GM18505 (cell line): ENCODE results near the gene TADA2B.
A peak's percentile ranks its signal among the peaks of the same experiment; 100 is the strongest.
"Not testable (repeated sequence)": the region's sequence is repeated elsewhere in the genome, so short reads cannot be mapped to it uniquely, and the experiment has no call there.

Experiments used
- ATAC-seq: cut with Tn5 transposase; IDR thresholded peaks from one replicate; pipeline ENCODE4 v1.9.1; 2021; ENCODE audit not compliant: unreplicated experiment
- POLR2A ChIP-seq: IDR thresholded peaks from 4 replicates; pipeline ENCODE4 v1.6.1; 2011; ENCODE audit warnings: borderline replicate concordance; ENCODE audit not compliant: insufficient read depth, insufficient read length; ENCODE audit errors: extremely low read depth

Gene TADA2B

DNA sequence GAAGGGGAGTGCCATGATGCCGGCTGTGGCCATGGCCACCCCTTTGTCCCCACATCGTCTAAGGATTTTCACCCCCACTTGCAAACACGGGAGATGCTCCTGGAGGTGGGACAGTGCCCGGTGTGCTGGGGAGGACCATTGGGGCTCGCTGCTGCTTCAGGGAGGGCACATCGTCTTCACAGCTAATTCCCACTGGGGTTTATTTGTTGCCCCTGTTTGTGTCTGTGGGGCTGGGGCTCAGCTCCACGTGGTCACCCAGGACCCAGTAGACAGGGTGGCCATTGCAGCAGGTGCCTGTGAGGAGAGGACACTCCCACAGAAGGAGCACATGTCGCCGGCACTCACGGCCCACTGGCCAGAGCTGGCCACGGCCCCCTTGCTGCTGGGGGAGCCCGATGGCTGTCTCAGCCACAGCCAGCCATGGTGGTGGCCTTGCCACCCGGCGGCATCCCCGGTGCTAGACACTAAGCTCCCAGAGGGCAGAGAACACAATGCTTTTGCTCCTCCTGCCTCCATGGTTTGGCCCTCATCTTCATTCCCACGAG is 52.5 kb downstream of the TADA2B start:
- no peak for TF ChIP-seq POLR2A
- ATAC-seq, result no peak

DNA sequence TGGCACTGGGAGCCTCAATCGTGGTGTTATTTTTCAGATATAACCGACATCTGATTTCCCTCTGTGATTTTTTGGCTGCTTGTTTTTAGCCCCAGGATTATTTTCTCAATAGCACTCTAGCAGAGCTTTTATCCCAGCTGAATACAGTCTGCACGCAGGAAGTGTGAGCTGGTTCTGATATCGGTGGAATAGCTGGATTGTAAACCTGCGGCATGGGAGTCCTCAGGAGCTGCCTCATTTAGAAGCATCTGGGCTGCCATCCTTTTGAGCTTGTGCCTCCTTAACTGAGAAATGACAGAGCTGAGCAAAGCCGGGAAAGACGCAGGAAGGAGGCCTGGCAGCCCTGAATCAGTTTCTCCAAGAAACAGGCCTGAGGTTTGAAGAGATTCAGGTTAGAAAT is 53.1 kb downstream of the TADA2B start:
- TF ChIP-seq POLR2A, result no peak
- ATAC-seq, result no peak

DNA sequence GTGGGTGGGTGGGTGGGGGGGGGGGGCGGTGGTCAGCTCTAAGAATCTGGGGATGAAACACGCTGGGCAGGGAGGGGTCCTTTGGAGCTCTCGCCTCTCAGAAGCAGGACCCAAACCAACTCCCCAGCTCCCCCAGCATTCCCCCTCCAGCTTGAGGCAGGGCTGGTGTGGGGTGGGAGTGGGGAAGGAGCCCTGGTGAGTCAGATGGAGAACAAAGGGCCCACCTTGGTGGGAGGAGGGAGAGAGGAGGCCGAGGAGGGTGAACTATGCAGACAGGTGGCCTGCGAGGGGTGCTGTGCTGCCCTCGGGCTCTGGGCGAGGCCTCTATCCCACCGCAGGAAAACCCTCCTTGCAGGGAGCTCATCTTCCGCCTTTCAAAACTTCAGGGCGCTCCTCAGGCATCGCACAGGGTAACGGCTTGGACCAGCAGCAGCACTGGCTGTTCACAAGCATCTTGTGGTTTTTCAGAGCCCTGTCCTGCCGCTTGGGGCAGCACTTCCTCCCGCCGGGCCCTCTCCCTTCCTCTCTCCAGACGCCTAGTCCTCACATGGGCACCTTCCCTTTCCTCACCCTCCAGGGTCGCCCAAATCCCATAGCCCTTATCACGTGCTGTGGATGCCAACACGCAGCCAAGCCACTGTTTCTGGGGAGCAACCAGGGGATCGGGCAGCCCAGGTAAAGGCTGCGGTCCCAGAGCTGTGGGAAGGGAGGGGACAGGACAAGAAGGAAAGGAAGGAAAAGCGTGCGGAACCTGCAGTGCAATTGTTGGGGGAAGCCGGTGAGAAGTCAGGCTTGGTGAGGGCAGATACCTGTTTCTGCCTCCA is 58.7 kb downstream of the TADA2B start:
- no peak for TF ChIP-seq POLR2A
- peak; percentile 61 for ATAC-seq

DNA sequence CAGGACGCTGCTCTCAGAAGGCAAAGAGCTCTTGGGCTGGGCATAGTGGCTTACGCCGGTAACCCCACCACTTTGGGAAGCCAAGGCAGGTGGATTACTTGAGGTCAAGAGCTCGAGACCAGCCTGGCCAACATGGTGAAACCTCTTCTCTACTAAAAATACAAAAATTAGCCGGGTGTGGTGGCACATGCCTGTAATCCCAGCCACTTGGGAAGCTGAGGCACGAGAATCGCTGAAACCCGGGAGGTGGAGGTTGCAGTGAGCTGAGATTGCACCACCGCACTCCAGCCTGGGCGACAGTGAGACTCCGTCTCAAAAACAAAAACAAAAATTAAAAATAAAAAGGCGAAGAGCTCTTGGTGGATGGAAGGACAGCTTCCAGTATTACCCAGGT is 59.3 kb downstream of the TADA2B start:
- not testable (repeated sequence) for ATAC-seq

DNA sequence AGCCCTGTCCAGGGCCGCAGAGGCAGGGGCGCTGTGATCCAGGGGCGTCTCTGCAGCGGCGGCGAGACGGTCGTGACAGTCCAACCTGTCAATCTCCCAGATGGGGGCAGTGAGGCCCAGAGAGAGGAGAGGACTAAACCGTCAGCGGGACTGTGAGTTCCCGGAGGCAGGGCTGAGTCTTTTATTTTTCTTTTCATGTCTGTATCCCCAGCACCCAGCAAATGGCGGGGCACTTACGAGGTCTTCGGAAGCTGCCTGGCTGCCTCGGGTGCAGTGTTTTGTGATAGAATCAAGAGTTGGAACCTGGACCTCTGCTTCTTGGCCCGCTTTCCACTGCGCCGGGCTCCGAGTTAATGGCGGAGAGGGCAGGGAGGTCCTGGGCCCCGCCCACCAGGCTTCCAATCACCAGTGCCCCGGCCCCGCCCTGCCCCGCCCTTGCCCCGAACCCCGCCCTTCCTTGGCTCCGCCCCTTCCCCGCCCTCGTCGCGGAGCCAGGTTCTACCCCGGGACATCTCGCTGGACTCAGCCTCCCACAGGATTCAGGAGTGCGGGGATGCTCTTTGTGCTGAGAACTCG is 59.9 kb downstream of the TADA2B start:
- peak; percentile 70 for TF ChIP-seq POLR2A

DNA sequence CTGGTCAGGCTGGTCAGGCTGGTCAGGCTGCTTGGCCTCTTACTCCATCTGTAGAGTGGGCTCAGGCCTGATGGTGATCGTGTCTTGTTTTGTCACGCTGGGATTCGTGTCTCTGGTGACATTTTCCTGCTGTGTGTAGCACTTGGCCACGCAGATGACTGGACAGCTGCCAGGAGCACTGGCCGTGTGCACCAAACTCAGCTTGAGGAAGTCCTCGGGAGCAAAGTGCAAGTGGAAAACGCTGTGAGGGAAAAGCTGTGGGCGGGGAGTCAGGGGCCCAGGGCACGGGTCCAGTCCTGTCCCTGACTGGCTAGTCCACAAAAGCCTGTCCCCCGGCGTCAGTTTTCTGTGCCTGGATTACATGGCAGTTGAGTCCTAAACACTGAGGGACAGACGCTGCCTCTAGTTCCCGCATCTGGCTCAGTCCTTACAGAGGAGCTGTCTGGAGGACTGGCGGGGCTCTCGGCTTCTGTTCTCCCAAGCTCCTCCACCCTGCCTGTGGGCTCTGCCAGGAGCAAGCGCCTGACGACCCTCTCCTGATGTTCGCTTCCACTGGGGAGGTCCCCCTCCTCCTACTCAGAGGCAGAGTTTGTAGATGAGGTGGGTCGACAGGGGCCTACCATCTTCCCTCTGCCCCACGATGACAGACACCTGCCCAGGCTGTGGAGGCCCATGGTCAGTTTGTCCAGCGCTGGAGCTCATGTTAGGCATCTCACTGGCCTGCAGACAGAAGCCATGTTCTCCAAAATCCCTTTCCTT is 60.6 kb downstream of the TADA2B start:
- no peak for TF ChIP-seq POLR2A
- ATAC-seq, result no peak

More for the DNA sequence above, 59.9 kb downstream of the TADA2B start:
- ATAC-seq, result peak; percentile 72

DNA sequence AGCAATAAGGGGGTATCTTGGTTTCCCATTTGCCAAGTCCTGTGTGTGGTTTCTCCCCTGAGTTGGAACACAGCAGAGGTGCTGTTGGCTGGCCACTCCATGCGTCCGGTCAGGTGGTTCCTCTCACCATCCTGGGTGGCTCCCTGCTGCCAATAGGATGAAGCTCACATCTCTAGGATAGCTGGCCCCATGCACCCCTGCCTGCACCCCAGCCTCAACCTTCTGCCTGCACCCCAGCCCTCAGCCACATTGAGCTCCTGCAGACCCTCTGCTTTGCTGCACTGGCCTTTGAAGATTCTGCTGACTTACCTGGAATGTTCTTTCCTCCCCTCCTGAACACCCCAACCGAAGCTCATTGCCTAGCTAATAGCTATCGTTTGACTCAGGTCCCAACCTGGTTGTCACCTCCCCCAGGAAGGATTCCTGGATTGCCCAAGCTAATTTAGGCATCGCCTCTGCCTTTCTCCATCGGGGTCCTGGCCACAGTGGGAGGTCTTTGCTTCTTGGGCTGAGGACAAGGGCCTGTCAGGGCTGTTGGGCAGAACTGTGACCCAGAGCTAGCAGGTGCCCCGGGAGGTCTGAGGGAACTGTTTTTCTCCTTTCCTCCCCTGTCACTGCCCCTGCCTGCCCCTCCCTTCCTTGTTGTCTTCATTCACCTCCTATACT is 61.3 kb downstream of the TADA2B start:
- ATAC-seq, result no peak
- TF ChIP-seq POLR2A, result no peak

DNA sequence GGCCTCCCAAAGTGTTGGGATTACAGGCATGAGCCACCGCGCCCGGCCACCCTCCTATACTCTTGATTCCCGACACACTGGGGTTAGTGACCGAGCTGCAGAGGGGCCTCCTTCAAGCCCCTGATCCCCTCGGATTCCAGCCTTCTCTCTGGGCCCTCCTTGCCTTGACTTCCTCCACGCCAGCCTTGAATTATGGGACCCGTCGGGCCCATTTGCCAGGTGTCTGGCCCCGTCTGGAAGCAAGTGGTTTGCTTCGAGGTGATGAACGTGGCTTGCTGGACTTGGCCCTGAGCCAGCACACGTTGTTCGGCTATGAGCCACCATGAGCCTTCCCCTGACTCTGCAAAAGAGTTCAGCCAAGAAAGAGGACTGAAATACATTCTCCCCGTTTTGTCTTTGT is 62.1 kb downstream of the TADA2B start:
- ATAC-seq, result no peak
- TF ChIP-seq POLR2A, result no peak

DNA sequence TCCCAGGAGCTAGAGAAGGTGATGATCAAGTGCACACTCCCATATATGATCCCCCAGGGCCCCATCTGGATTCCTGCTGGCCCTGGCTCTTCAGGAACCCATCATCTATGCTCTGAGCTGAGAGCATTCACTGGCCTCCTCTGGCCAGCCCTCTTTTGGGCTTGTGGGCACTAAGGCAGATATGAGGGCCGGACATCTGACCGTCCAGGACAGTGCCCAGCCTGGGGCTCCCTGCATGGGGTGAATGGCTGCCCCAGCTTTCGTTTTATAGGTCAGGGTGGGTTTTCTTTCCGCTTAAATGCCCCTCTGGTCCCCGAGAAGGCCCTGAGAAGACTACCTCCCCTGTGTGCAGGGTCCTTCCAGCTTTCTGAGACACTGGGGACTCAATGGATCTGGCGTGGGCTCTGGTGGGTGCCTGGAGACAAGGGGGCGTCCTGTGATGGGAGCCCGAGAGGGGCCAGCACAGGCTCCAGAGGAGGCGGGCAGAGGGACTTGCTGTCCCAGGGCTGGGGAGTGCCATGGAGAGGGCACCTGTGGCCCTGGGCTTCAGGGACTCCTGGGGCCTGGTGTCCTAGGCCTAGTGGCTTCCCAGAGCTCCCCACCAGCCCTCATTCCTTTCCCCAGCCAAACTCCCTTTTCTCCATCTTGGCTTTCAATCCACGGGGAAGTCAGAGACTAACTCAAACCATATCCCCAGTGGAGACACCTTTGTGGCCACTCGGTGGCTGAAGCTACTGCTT is 64.2 kb downstream of the TADA2B start:
- no peak for ATAC-seq
- TF ChIP-seq POLR2A, result no peak
